K562 (cell line): ENCODE measurements around the gene NCF2. TPM values are rescaled to one million over a fixed set of nuclear protein-coding genes. Genes with fewer than 3 reads are reported as not detected.

Experiments used
- ARID3A ChIP-seq: IDR thresholded peaks from 2 replicates; pipeline ENCODE4 v1.6.1; 2012; ENCODE audit warnings: low read depth, low read length, improper control_type of control experiment, borderline replicate concordance
- ARID4B ChIP-seq: sonication (generic); formaldehyde crosslinking; IDR thresholded peaks from 2 replicates; pipeline ENCODE4 v1.8.0; 2022; ENCODE audit warnings: mild to moderate bottlenecking, missing genetic modification reagents
- HMBOX1 ChIP-seq: sonication (generic); IDR thresholded peaks from 2 replicates; pipeline ENCODE4 v1.6.1; 2016
- HNRNPLL ChIP-seq: fragments of 200-400 bp; formaldehyde crosslinking; IDR thresholded peaks from 2 replicates; pipeline ENCODE4 v1.6.1; 2017; ENCODE audit warnings: low read length, low read depth, mild to moderate bottlenecking; ENCODE audit not compliant: poor library complexity, severe bottlenecking
- MYC ChIP-seq, 2 experiments: fragments of 250-450 bp in 1 of 2; sonication (Bioruptor Pico) in 1 of 2; IDR thresholded peaks; 2 replicates each; pipeline versions ENCODE4 v1.5.1 to v1.6.1; 2012 to 2021; ENCODE audit warnings: low read depth in 2 of 2, borderline replicate concordance in 1 of 2, improper control_type of control experiment in 1 of 2, low read length in 1 of 2, mild to moderate bottlenecking in 1 of 2, moderate library complexity in 1 of 2
- PCBP2 ChIP-seq: fragments of 200-400 bp; formaldehyde crosslinking; IDR thresholded peaks from 2 replicates; pipeline ENCODE4 v1.6.1; 2018; ENCODE audit warnings: low read length, low read depth, mild to moderate bottlenecking, moderate library complexity; ENCODE audit not compliant: poor library complexity, severe bottlenecking
- RERE ChIP-seq: sonication (generic); formaldehyde crosslinking; IDR thresholded peaks from 2 replicates; pipeline ENCODE4 v1.8.0; 2023; ENCODE audit warnings: missing genetic modification reagents, mild to moderate bottlenecking, borderline replicate concordance
- ZBTB33 ChIP-seq: sonication (generic); formaldehyde crosslinking; IDR thresholded peaks from 2 replicates; pipeline ENCODE4 v1.8.1; 2023; ENCODE audit warnings: mild to moderate bottlenecking, missing genetic modification reagents
- ZBTB7A ChIP-seq: IDR thresholded peaks from 2 replicates; pipeline ENCODE4 v1.6.1; 2011; ENCODE audit warnings: low read depth, mild to moderate bottlenecking, low read length, moderate library complexity, borderline replicate concordance; ENCODE audit not compliant: control insufficient read depth
- ZKSCAN8 ChIP-seq: fragments of 200-800 bp; sonication (Bioruptor generic); IDR thresholded peaks from 2 replicates; pipeline ENCODE4 v1.6.1; 2016; ENCODE audit warnings: missing genetic modification characterization, missing compliant biosample characterization
- polyA plus RNA-seq, 8 experiments: library from polyadenylated mRNA; depleted of rRNA in 4 of 8; stranded (reverse) in 5 of 8; unstranded in 3 of 8; fragments of >200 nt; fragmentation: Nextera tagmentation in 2 of 8; fragmentation: Illumina TruSeq in 1 of 8; extraction: Ambion mirVana in 2 of 8; extraction: Trizol in 1 of 8; gene quantifications; 2 replicates each; pipeline versions ENCODE4 v1.2.1 to v1.2.3, GENCODE V29; 2011 to 2014; ENCODE audit warnings: inconsistent platforms in 1 of 8, missing spikeins in 1 of 8
- total RNA-seq, 7 experiments: library from RNA; depleted of rRNA in 6 of 7; stranded (reverse); fragments of >200 nt in 6 of 7; fragmentation: Illumina TruSeq in 2 of 7; extraction: Trizol in 2 of 7; gene quantifications; 2 replicates each; pipeline versions ENCODE4 v1.2.1 to v1.2.3, GENCODE V29; 2011 to 2021; ENCODE audit warnings: low replicate concordance in 1 of 7

The NCF2 gene
- total and polyA plus RNA-seq, 9 of the 15 experiments (the other 6 are each of a cell fraction or from before 2014, with no cell fraction given): 0.07 to 0.54 (median 0.16) TPM; not detected in 3

- no peak for TF ChIP-seq ARID3A
- no peak for TF ChIP-seq ARID4B (CRISPR knock-in tag)
- no peak for TF ChIP-seq MYC (IDR thresholded peaks at IDR 0.05; ENCODE audit: low read depth, low read length)
- no peak for TF ChIP-seq MYC (CRISPR knock-in tag; IDR thresholded peaks at IDR 0.05; ENCODE audit: borderline replicate concordance, low read depth)
- TF ChIP-seq HNRNPLL: no peak
- no peak for TF ChIP-seq RERE (CRISPR knock-in tag)
- TF ChIP-seq HMBOX1: no peak
- no peak for TF ChIP-seq PCBP2
- no peak for TF ChIP-seq ZKSCAN8 (CRISPR knock-in tag)
- TF ChIP-seq ZBTB7A: no peak
- no peak for TF ChIP-seq ZBTB33 (CRISPR knock-in tag)
Measured at GRCh38 chr1:183543619-183544204, 46.5 kb downstream of the NCF2 start (continued).
